Ecto neural progenitor cell (in vitro differentiated cells): ENCODE results near the gene TCF7L2.
"Not testable (repeated sequence)": the region's sequence is repeated elsewhere in the genome, so short reads cannot be mapped to it uniquely, and the experiment has no call there.

Experiments
- DNase-seq: peaks from one replicate; pipeline ENCODE4 v3.0.0-alpha.2; 2018; ENCODE audit warnings: low spot score

The TCF7L2 gene

GRCh38 chr10:113047605-113047962 is 97.5 kb downstream of the TCF7L2 start:
- no peak for DNase-seq

- no peak for DNase-seq
Measured at GRCh38 chr10:113047963-113048781, 98.1 kb downstream of the TCF7L2 start.

GRCh38 chr10:113049881-113050280 is 99.8 kb downstream of the TCF7L2 start:
- no peak for DNase-seq

- no peak for DNase-seq
Measured at GRCh38 chr10:113052076-113052830, 102.2 kb downstream of the TCF7L2 start.

GRCh38 chr10:113053091-113053490 is 103.0 kb downstream of the TCF7L2 start:
- DNase-seq = no peak

GRCh38 chr10:113053881-113054280 is 103.8 kb downstream of the TCF7L2 start:
- no peak for DNase-seq

GRCh38 chr10:113055458-113055857 is 105.4 kb downstream of the TCF7L2 start:
- no peak for DNase-seq

- no peak for DNase-seq
Measured at GRCh38 chr10:113056030-113056429, 106.0 kb downstream of the TCF7L2 start.

- DNase-seq = no peak
Measured at GRCh38 chr10:113056441-113057021, 106.5 kb downstream of the TCF7L2 start.

- no peak for DNase-seq
Measured at GRCh38 chr10:113057948-113058522, 108.0 kb downstream of the TCF7L2 start.

GRCh38 chr10:113058523-113059370 is 108.7 kb downstream of the TCF7L2 start:
- DNase-seq = no peak

- DNase-seq = no peak
Measured at GRCh38 chr10:113059371-113059780, 109.3 kb downstream of the TCF7L2 start.

GRCh38 chr10:113060201-113061053 is 110.4 kb downstream of the TCF7L2 start:
- no peak for DNase-seq

GRCh38 chr10:113061054-113061430 is 111.0 kb downstream of the TCF7L2 start:
- no peak for DNase-seq

- DNase-seq = no peak
Measured at GRCh38 chr10:113061557-113061956, 111.5 kb downstream of the TCF7L2 start.

GRCh38 chr10:113063043-113063967 is 113.3 kb downstream of the TCF7L2 start:
- DNase-seq = no peak

- DNase-seq = no peak
Measured at GRCh38 chr10:113064039-113064438, 114.0 kb downstream of the TCF7L2 start.

GRCh38 chr10:113066120-113066519 is 116.1 kb downstream of the TCF7L2 start:
- DNase-seq = not testable (repeated sequence)

GRCh38 chr10:113066561-113067312 is 116.7 kb downstream of the TCF7L2 start:
- DNase-seq = no peak
